ENCODE data around the gene CEP295NL.

Gene CEP295NL

DNA sequence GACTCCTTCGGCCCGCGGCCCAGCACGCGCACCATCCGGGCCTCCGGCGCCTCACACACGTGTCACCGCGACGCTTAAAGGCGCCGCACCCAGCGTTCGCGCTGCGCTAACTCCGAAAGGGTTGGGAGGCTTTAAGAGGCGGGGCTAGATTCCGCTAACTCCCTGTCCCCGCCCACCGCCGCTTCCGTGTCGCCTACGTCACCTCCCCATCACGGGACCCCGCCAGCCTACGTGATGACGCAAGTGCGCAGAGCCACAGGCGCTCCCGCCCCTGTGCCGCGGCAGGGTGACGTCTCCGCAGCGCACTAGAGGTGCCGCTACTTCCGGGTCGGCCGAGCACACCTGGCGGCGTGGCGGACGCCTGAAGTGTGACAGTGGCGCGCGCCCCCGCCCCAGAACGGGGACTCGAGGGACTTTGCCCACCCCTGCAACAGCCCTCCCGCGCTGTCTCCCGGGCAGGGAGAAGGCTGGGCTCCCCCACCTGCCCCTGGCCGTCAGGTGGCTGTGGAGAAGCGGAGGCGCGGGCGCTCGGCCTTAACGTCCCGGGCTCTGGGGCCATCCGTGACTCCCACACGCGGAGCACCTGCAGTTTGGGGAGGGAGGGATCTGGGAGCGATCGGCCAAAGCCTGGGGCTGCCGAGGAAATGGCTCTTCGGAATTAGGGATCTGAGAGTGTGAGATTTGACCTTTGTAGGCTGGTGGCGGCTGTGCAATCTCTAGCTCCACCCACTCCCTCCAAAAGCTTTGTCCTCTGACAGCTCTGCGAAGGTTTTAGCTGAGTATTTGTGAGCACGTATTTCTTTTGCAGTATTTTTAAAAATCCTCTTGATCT lies 62.0 kb downstream of the CEP295NL start, which contains the start of gene USP36:
USP36 (minus strand) TSS at position 35 of the 832 bp plus-strand sequence. CDS start 4,451 bp downstream, outside the sequence.
- in situ Hi-C loops (cut with MboI; ENCODE audit: low sequenced_read_pairs, unreplicated experiment) = no loop called here
- TF ChIP-seq, protein P1, sequence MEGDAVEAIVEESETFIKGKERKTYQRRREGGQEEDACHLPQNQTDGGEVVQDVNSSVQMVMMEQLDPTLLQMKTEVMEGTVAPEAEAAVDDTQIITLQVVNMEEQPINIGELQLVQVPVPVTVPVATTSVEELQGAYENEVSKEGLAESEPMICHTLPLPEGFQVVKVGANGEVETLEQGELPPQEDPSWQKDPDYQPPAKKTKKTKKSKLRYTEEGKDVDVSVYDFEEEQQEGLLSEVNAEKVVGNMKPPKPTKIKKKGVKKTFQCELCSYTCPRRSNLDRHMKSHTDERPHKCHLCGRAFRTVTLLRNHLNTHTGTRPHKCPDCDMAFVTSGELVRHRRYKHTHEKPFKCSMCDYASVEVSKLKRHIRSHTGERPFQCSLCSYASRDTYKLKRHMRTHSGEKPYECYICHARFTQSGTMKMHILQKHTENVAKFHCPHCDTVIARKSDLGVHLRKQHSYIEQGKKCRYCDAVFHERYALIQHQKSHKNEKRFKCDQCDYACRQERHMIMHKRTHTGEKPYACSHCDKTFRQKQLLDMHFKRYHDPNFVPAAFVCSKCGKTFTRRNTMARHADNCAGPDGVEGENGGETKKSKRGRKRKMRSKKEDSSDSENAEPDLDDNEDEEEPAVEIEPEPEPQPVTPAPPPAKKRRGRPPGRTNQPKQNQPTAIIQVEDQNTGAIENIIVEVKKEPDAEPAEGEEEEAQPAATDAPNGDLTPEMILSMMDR (IDR thresholded peaks at IDR 0.05; ENCODE audit: borderline replicate concordance, control extremely low read depth, extremely low read depth, insufficient read depth, missing control alignments) = no peak
- DNase-seq (ENCODE audit: low spot score) = peak; percentile 99
